ENCODE measurements around the gene EEF1A2.
"Not testable (repeated sequence)": the region's sequence is repeated elsewhere in the genome, so short reads cannot be mapped to it uniquely, and the experiment has no call there.

EEF1A2 gene

GRCh38 chr20:63484236-63484635, 14.6 kb downstream of the EEF1A2 start:
- DNase-seq = no peak

GRCh38 chr20:63483834-63484233, 15.0 kb downstream of the EEF1A2 start:
- DNase-seq = no peak

GRCh38 chr20:63482021-63482587, 16.8 kb downstream of the EEF1A2 start:
- DNase-seq = no peak

GRCh38 chr20:63481503-63481902, 17.4 kb downstream of the EEF1A2 start:
- DNase-seq = no peak

GRCh38 chr20:63479695-63480419, 19.0 kb downstream of the EEF1A2 start:
- DNase-seq = not testable (repeated sequence)

GRCh38 chr20:63478346-63479302, 20.3 kb downstream of the EEF1A2 start:
- DNase-seq = no peak

- DNase-seq = no peak
These were observed 20.9 kb downstream of the EEF1A2 start for GRCh38 chr20:63477944-63478343.

GRCh38 chr20:63477061-63477616, 21.7 kb downstream of the EEF1A2 start:
- DNase-seq = no peak

GRCh38 chr20:63475209-63475608, 23.7 kb downstream of the EEF1A2 start:
- no peak for DNase-seq

- no peak for DNase-seq
These were observed 25.1 kb downstream of the EEF1A2 start for GRCh38 chr20:63473555-63474449.

- DNase-seq = no peak
These were observed 26.0 kb downstream of the EEF1A2 start for GRCh38 chr20:63472862-63473390.

- DNase-seq = no peak
These were observed 26.7 kb downstream of the EEF1A2 start, which contains the start of gene KCNQ2 for GRCh38 chr20:63471981-63472831. KCNQ2 (minus strand) TSS chr20:63472655; CDS start chr20:63472463, 192 bp downstream.

- no peak for DNase-seq
These were observed 27.2 kb downstream of the EEF1A2 start for GRCh38 chr20:63471717-63471980.

- no peak for DNase-seq
These were observed 27.7 kb downstream of the EEF1A2 start for GRCh38 chr20:63471002-63471716.

- DNase-seq = no peak
These were observed 28.5 kb downstream of the EEF1A2 start for GRCh38 chr20:63470410-63470809.

GRCh38 chr20:63469713-63470101, 29.2 kb downstream of the EEF1A2 start:
- no peak for DNase-seq

GRCh38 chr20:63469019-63469712, 29.7 kb downstream of the EEF1A2 start:
- DNase-seq = no peak

- DNase-seq = no peak
These were observed 30.5 kb downstream of the EEF1A2 start for GRCh38 chr20:63468421-63468820.

- no peak for DNase-seq
These were observed 31.4 kb downstream of the EEF1A2 start for GRCh38 chr20:63467294-63468083.

All from hematopoietic multipotent progenitor cell treated with erythropoietin and hydrocortisone succinate and interleukin-3 and kit ligand, for 8 days (in vitro differentiated cells).